Measurements from ENCODE around the gene HNRNPH2.
A peak's percentile ranks its signal among the peaks of the same experiment; 100 is the strongest.

Gene HNRNPH2

GRCh38 chrX:101398694-101399093 is 9.3 kb upstream of the HNRNPH2 start:
- TF ChIP-seq EZH2phosphoT487 (conservative IDR thresholded peaks at IDR 0.05; ENCODE audit: low read length) (no peak), CTCF (IDR thresholded peaks at IDR 0.05; ENCODE audit: insufficient read depth, low read length, poor library complexity, severe bottlenecking) (no peak)
- H3K9me2 ChIP-seq (replicated peaks; ENCODE audit: insufficient read depth, low read length) = no peaks in the 10 kb centered on the region
- no peaks in the 10 kb centered on the region for H4K20me1 ChIP-seq (ENCODE audit: low read depth, low read length)
- H3K79me2 ChIP-seq (ENCODE audit: insufficient read depth, low read length) = peaks cover 3% of the 10 kb centered on the region; the same call in 1 of the 2 replicates
- no peak overlapping the region for H3K4me3 ChIP-seq (ENCODE audit: insufficient read depth, low read length, poor library complexity, severe bottlenecking)
- no peak overlapping the region for H3K4me2 ChIP-seq (ENCODE audit: low read depth, low read length, poor library complexity, severe bottlenecking)
- no peaks in the 10 kb centered on the region for H3K27me3 ChIP-seq (ENCODE audit: low read length)
- no peak overlapping the region for H3K9ac ChIP-seq (ENCODE audit: low read length)
- H3F3A ChIP-seq (ENCODE audit: insufficient read depth) = peaks cover 41% of the 10 kb centered on the region
- no peak overlapping the region for H2AFZ ChIP-seq (ENCODE audit: low read depth, low read length, severe bottlenecking)
- H3K9me3 ChIP-seq (ENCODE audit: insufficient read depth, low read length) = no peaks in the 10 kb centered on the region
- no peak overlapping the region for H3K27ac ChIP-seq (ENCODE audit: low read depth, low read length)
- H3K36me3 ChIP-seq (ENCODE audit: low read length) = 0 out of 2 replicates have a peak, but pooled peaks cover under 1% of the 10 kb centered on the region

GRCh38 chrX:101399825-101400224 is 8.2 kb upstream of the HNRNPH2 start:
- Histone ChIP-seq H3K36me3 (ENCODE audit: low read length) (no peaks in the 10 kb centered on the region), H3K9ac (ENCODE audit: low read length) (no peak overlapping the region), H3K27ac (ENCODE audit: low read depth, low read length) (no peak overlapping the region), H3K9me3 (ENCODE audit: insufficient read depth, low read length) (no peaks in the 10 kb centered on the region), H2AFZ (ENCODE audit: low read depth, low read length, severe bottlenecking) (no peak overlapping the region), H3K79me2 (ENCODE audit: insufficient read depth, low read length) (no peaks in the 10 kb centered on the region), H3K4me3 (ENCODE audit: insufficient read depth, low read length, poor library complexity, severe bottlenecking) (no peak overlapping the region), H3K27me3 (ENCODE audit: low read length) (no peaks in the 10 kb centered on the region), H3K4me2 (ENCODE audit: low read depth, low read length, poor library complexity, severe bottlenecking) (no peak overlapping the region), H4K20me1 (ENCODE audit: low read depth, low read length) (no peaks in the 10 kb centered on the region), H3F3A (ENCODE audit: insufficient read depth) (peaks cover 37% of the 10 kb centered on the region), H3K9me2 (replicated peaks; ENCODE audit: insufficient read depth, low read length) (no peaks in the 10 kb centered on the region)
- no peak for TF ChIP-seq EZH2phosphoT487 (conservative IDR thresholded peaks at IDR 0.05; ENCODE audit: low read length)
- no peak for TF ChIP-seq CTCF (IDR thresholded peaks at IDR 0.05; ENCODE audit: insufficient read depth, low read length, poor library complexity, severe bottlenecking)

GRCh38 chrX:101407167-101407747 is 765 bp upstream of the HNRNPH2 start:
- peak overlapping the region; percentile 48 for H3K27ac ChIP-seq (ENCODE audit: low read depth, low read length)
- H3K79me2 ChIP-seq (ENCODE audit: insufficient read depth, low read length) = peaks cover 58% of the 10 kb centered on the region
- peak overlapping the region; percentile 93 for H3K4me2 ChIP-seq (ENCODE audit: low read depth, low read length, poor library complexity, severe bottlenecking)
- peak overlapping the region; percentile 69 for H2AFZ ChIP-seq (ENCODE audit: low read depth, low read length, severe bottlenecking)
- no peaks in the 10 kb centered on the region for H3K9me3 ChIP-seq (ENCODE audit: insufficient read depth, low read length)
- H3K9ac ChIP-seq (ENCODE audit: low read length) = peak overlapping the region; percentile 86
- H3K36me3 ChIP-seq (ENCODE audit: low read length) = no peaks in the 10 kb centered on the region
- H3K9me2 ChIP-seq (replicated peaks; ENCODE audit: insufficient read depth, low read length) = no peaks in the 10 kb centered on the region
- peak overlapping the region; percentile 88 for H3K4me3 ChIP-seq (ENCODE audit: insufficient read depth, low read length, poor library complexity, severe bottlenecking)
- no peaks in the 10 kb centered on the region for H3F3A ChIP-seq (ENCODE audit: insufficient read depth)
- TF ChIP-seq CTCF (IDR thresholded peaks at IDR 0.05; ENCODE audit: insufficient read depth, low read length, poor library complexity, severe bottlenecking) (no peak), EZH2phosphoT487 (conservative IDR thresholded peaks at IDR 0.05; ENCODE audit: low read length) (no peak)
- H3K27me3 ChIP-seq (ENCODE audit: low read length) = no peaks in the 10 kb centered on the region
- H4K20me1 ChIP-seq (ENCODE audit: low read depth, low read length) = no peaks in the 10 kb centered on the region
